HFF-Myc (cell line): ENCODE measurements around the gene OR4D9.
"Not testable (repeated sequence)": the region's sequence is repeated elsewhere in the genome, so short reads cannot be mapped to it uniquely, and the experiment has no call there.

ENCODE experiments used
- DNase-seq: peaks from one replicate; pipeline ENCODE4 v3.0.0-alpha.2; 2011; ENCODE audit warnings: low read depth; ENCODE audit errors: extremely low read depth
- H3K4me3 ChIP-seq: replicated peaks from 2 replicates; pipeline ENCODE4 v1.5.1; 2011; ENCODE audit warnings: low read depth, mild to moderate bottlenecking, control low read depth, low read length
- TF ChIP-seq, protein P1 (sequence below): IDR thresholded peaks from 2 replicates; pipeline ENCODE4 v1.5.1; 2012; ENCODE audit warnings: mild to moderate bottlenecking, low read depth, low read length, control low read depth; ENCODE audit errors: missing control alignments

The OR4D9 gene

DNA sequence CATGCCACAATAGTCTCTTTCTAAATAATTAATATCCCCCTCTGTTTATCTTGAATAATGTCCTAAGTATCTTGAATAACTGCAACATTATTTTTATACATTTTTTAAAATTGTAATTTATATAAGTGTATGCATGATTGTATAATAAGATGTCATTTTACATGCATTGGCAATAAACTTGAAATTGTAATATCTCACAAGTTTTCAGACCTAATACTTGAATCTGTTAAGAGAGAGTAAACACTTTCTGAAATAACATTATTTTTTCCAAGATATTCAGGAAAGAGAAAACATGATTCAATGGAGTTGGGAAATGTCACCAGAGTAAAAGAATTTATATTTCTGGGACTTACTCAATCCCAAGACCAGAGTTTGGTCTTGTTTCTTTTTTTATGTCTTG is 8.1 kb upstream of the OR4D9 start, which contains the start of gene OR4D11:
Gene OR4D11, plus strand, starts transcription at position 301 of the 400 bp plus-strand sequence. Its CDS starts 0 bp downstream, at position 301.
- TF ChIP-seq, protein P1, sequence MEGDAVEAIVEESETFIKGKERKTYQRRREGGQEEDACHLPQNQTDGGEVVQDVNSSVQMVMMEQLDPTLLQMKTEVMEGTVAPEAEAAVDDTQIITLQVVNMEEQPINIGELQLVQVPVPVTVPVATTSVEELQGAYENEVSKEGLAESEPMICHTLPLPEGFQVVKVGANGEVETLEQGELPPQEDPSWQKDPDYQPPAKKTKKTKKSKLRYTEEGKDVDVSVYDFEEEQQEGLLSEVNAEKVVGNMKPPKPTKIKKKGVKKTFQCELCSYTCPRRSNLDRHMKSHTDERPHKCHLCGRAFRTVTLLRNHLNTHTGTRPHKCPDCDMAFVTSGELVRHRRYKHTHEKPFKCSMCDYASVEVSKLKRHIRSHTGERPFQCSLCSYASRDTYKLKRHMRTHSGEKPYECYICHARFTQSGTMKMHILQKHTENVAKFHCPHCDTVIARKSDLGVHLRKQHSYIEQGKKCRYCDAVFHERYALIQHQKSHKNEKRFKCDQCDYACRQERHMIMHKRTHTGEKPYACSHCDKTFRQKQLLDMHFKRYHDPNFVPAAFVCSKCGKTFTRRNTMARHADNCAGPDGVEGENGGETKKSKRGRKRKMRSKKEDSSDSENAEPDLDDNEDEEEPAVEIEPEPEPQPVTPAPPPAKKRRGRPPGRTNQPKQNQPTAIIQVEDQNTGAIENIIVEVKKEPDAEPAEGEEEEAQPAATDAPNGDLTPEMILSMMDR, result no peak
- DNase-seq, result no peak
- H3K4me3 ChIP-seq, result no peak within 1 kb of the TSS

DNA sequence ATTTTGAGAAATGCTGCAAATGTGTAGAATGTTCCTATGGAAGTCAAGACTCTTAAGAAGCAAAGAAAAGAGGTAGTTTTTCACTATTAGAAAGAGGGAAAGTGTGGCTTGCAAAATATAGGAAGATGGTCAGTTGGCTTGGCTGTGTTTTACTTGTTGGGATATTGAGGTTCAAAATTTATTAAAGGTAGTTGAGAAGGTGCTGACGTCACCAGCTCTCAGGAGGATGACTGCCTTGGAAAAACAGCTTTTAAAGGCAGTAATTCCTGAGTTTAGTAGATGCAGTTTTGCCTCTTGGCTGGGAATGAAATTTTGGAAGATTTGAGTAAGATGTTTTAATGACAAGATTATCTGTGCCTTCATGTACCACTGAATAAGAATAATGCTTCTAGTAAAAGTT is 336 bp downstream of the OR4D9 start:
- no peak for DNase-seq
- TF ChIP-seq, protein P1, result no peak
- no peak overlapping the region for H3K4me3 ChIP-seq

DNA sequence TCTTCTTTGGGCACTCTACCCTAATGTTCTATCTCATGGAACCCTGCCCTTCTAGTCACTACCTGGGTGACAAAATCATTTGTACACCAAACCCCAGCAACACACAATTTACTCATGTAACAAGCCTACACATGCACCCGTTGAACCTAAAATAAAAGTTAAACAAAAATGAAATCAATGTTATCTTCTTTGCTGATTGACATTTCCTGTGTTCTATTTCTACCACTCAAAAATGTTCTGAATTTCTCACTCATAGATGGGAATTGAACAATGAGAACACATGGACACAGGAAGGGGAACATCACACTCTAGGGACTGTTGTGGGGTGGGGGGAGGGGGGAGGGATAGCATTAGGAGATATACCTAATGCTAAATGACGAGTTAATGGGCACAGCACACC is 8.8 kb downstream of the OR4D9 start:
- not testable (repeated sequence) for DNase-seq, H3K4me3 ChIP-seq

DNA sequence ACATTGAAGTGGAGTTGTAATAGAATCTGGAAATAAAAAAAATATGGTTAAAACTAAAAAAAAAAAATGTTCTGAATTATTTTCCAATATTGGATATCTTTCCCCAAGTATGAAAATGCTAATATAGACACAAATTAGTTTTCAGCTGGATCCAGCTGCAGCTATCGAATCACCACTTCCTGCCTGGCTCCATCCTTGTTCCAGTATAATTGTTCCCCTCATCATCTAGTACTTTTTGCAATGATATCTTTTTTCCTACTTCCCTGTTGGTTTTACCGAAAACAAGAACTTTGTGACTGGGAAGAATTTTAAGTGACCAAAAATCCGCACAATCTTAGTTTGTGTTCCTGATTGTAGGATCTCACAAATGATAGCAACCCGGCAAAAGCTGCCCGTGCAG is 9.4 kb downstream of the OR4D9 start:
- TF ChIP-seq, protein P1, result no peak
- DNase-seq, result no peak
- no peak overlapping the region for H3K4me3 ChIP-seq

DNA sequence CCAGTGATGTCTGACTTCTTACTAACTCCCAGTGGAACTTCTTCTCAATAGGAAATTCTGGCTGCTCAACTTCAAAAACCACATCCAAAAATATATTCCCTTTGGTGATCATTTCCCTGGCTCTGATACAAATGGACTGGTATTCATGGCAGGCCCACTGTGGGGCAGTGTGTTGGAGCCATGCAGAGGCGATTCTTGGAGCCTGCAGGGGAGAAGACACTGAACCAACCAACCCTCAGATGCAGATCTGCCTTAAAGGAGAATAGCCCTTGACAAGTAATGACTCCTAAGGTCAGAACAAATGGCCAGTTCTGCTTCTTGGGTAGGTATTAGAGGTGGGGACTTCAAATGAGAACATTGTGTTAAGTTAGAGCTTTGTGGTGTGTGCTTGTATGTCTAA is 12.2 kb downstream of the OR4D9 start:
- TF ChIP-seq, protein P1, result no peak
- no peak overlapping the region for H3K4me3 ChIP-seq
- DNase-seq, result no peak

DNA sequence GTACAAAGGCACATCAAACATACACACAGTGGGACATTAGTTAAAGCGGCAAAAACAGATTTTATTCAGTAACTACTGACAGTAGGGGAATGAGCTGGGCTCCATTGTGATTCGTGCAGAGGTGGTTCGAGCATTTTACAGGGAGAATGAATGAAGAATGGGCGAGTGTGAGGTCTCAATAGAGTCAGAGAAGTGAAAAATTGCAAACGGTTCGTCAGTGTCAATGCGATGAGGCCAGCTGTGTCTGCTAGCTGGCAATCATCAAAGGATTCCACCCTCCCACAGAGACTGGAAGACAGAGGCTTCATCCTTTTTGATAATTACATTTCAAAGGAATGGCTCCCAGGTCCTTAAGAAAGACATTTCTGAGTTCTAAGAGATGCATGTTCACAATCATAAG is 17.4 kb downstream of the OR4D9 start:
- no peak for DNase-seq
- TF ChIP-seq, protein P1, result no peak
- H3K4me3 ChIP-seq, result no peak overlapping the region

DNA sequence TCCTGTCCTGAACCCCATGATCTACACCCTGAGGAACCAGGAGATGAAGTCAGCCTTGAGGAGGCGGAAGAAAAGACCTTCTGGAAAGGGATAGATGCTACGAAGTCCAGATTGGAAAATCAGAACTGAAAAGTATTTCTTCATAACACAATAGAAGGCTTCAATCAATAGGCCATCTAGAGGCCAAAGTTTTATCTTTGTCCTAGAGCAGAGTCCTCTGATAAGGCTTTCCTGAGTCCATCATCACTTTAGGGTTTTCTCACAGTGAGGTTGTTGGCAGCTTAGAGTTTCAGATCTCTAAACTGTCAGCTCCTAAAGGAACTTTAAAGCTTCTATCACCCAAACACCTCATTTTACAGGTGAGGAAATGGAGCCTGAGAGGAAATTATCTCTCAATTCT is 21.3 kb downstream of the OR4D9 start:
- no peak overlapping the region for H3K4me3 ChIP-seq
- DNase-seq, result no peak
- TF ChIP-seq, protein P1, result no peak
